Activated CD8-positive, alpha-beta memory T cell treated with anti-CD3 and anti-CD28 coated beads, Interleukin-2, amount 50 U/mL, for 24 hours (primary cell): ENCODE data around the gene SEMA4C.

ENCODE experiments used
- DNase-seq: peaks from one replicate; pipeline ENCODE4 v3.0.0-alpha.2; 2020; ENCODE audit errors: extremely low read depth

The SEMA4C gene

DNA sequence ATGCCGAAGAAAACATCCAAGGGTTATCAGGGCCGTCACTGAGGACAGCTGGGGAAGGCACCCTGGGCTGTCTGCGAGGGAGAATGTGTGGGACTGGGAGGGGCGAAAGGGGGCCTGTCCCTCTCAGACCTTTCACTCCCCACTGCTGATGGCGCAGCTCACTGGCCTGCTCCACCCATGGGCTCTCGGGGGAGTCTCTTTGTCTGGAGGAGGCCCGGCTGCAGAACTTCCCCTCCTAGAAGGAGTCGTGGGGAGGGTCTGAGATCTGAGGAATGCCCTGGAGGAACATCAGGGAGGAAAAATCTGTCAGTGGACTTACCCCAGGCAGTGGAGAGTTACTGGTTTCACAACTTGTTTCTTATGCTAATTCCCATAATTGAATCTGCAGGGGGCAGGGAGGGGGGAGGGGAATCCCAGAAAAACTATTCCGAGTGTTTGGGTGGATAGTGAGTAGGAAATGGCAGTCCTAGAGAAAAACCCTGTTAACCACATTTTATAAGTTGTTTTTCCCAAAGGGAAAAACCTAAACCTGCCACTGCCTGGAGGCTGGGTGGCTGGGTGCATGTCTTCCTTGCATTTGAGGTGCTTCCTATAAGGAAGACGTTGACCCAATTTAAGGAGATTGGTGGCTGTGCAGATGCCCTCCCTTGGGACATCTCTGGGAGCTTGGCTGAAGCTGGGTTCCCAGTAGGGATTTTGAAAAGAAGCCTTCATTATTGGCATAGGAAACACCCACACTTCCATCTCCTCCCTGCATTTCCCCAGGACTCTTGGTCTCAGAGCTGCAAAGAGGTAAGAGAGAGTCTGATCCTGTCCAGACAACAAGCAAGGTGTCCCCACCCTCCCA is 11.7 kb upstream of the SEMA4C start:
- no peak for DNase-seq

DNA sequence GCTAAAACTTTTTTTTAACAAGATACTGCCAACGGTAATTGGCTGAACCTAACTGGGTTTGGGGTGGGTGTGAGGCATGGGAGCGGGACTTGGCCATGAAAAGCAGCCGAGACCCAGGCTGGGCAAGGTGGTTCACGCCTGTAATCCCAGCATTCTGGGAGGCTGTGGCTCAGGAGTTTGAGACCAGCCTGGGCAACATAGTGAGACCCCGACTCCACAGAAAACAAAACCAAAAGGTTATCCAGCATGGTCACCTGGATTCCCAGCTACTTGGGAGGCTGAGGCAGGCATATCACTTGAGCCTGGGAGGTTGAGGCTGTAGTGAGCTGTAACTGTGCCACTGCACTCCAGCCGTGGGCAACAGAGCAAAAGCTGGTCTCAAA is 11.0 kb upstream of the SEMA4C start:
- DNase-seq: no peak

- no peak for DNase-seq
Observed at GRCh38 chr2:96879545-96880040, 9.7 kb upstream of the SEMA4C start.

GRCh38 chr2:96878796-96879544 is 9.1 kb upstream of the SEMA4C start:
- DNase-seq: no peak

DNA sequence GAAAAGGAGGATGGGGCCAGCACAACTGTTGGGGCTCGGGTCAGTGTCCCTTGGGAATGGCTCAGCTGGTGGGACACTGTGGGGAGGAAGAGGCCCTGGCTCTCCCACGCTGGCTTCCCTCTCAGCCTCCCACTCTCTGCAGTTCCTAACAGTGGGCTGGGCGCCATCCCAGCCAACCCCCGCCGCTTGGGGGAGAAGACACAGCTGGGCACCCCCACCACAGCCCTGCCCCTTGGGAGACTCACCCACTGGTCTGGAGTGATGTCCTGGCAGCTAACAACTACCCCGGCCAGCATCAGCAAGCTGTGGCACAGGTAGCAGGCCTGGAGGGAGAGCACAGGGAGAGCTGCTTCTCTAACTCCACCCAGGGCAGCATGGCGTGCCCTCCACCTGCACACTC is 8.3 kb upstream of the SEMA4C start:
- no peak for DNase-seq

GRCh38 chr2:96877631-96878092 is 7.8 kb upstream of the SEMA4C start:
- no peak for DNase-seq

GRCh38 chr2:96877042-96877451 is 7.2 kb upstream of the SEMA4C start:
- no peak for DNase-seq

GRCh38 chr2:96876269-96877041 is 6.6 kb upstream of the SEMA4C start:
- no peak for DNase-seq

DNA sequence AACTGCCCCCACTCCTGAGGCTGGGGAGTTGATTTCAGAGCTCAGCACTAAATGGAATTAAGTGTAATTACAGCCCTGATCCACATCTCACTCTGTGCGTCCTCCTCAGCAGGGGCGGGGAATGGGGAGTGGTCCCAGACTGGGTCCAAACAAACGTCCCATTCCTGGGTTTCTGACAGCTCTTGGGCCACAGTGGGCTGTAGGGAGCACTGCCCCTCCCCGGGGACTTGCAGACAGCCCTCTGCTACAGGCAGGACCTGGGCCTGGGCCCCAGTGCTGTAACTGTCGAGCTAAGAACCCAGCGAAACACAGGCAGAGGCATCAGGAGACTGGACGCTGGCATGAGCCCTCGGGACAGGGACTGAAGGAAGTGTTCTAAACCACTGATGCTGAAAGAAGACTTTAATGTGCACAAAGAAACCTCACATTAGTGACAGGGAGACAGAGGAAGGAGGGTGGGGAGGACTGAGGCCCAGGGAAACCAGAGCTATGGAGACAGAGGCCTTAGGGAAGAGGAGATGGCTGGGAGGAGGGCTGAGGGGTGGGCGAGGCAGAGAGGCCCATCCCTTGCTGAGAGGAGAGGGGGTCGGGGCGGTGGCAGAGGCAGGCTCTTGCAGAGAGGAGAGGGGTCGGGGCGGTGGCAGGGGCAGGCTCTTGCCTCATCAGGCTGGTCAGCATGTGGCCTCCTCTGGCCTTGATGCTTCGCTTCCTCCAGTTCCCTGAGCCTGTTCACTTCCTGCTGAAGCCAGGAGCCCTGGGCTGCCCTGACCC is 5.8 kb upstream of the SEMA4C start:
- DNase-seq: no peak

DNA sequence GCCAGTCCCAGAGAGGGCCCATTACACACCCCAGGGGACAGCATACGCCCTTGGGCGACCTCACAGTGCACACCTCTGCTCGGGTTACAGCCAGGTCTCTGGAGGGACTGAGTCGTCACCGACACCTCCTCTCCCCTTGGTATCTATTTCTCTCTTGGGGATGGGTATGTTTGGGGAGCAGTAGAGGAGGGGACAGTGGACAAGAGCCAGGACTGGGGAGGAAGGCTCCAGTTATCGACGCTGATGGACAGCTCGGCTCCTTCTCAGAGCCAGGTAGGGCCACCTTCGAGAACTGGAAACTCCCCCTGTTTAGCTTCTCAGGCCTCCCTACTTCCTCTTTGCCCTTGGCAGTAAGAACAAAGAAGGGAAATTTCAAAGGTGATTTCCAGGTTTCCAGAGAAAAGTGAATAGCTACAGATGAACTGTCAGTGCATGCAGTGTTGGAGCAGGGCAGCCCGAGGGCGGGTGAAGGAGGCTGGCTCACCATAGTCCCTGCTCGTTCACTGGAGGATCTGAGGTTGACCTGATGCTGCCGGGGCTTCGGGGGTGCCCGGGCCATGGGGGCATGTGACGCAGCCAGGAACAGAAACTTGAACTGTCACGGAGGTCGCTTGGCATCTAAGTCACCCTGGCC is 4.4 kb upstream of the SEMA4C start:
- no peak for DNase-seq

DNA sequence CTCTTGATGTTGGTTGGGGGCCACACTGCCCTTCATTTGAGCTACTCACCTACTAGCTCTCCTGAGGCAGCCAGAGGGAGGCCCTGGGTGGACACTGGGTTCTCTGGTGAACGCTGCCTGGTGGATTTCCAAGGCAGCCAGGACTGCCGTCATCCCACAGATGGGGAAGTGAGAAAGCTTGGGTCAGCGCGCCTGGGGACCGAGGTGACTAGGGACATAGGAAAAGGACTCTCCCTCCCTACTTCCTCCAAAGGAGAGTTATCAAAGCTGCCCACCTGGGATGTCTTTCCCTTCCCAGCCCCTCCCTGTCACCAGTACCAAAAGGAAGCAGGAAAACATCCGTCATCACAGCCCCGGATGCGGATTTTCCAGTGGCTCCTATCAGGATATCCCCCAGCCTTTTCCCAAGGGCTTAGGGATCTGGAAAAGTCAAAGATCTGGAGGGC is 3.8 kb upstream of the SEMA4C start:
- DNase-seq: no peak

DNA sequence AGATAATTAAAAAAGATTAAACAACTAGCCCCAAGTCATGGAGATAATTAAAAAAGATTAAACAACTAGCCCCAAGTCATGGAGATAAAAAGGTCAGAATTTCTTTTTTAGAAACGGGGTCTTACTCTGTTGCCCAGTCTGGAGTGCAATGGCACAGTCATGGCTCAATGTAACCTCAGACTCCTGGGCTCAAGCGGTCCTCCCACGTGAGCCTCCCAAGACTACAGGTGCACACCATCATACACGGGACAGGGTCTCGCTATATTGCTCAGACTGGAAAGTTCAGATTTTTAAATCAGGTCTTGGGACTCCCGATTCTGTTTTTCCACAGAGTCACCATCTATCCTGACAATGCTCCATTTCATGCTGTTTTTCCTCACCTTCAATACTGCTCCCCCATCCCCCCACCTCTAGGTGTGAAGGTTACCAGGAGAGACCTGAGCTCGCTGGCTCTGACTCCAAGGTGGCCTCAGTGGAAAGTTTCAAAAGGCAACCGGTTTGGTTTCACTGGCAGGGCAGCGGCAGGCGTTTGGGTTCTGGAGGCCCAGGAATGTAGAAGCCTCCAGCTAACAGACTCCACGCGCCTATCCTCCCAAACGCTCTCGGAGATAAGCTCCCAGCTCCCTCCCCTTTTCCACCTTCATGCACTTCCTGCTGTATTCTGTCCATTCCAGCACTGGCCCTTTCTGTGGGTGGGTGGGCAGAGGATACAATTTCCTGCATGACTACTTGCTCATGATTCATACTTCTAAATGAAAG is 2.9 kb upstream of the SEMA4C start:
- DNase-seq: no peak

- DNase-seq: no peak
Observed at GRCh38 chr2:96870626-96871255, 861 bp upstream of the SEMA4C start.

DNA sequence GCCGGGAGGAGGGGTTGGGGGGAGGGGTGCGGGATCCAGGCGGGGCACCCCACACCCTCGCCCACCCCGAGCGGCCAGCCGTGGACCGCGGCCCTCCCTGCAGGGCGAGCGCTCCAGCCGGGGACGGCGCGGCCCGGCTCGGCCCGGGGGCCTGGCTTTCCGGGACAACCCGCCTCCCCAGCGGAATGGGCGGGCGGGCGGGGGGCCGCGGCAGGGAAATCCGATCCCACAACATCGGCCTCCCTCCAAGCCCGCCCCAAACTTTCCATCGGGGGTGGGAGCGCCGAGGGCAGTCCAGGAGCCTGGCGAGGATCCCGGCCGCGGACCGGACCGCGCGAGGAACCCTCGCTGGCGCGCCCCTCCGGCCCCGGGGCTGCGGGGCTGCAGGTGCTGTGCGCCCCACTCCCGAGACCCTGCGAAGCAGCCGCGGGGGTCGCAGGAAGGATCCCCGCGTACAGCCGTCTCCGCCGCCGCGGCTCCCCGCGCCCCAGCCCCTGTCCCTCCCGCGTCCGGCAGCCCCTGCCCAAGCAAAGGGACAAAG is 529 bp downstream of the SEMA4C start:
- no peak for DNase-seq

- DNase-seq: no peak
Observed at GRCh38 chr2:96868555-96869280, 1.2 kb downstream of the SEMA4C start.

- DNase-seq: no peak
Observed at GRCh38 chr2:96867756-96868554, 1.9 kb downstream of the SEMA4C start.

DNA sequence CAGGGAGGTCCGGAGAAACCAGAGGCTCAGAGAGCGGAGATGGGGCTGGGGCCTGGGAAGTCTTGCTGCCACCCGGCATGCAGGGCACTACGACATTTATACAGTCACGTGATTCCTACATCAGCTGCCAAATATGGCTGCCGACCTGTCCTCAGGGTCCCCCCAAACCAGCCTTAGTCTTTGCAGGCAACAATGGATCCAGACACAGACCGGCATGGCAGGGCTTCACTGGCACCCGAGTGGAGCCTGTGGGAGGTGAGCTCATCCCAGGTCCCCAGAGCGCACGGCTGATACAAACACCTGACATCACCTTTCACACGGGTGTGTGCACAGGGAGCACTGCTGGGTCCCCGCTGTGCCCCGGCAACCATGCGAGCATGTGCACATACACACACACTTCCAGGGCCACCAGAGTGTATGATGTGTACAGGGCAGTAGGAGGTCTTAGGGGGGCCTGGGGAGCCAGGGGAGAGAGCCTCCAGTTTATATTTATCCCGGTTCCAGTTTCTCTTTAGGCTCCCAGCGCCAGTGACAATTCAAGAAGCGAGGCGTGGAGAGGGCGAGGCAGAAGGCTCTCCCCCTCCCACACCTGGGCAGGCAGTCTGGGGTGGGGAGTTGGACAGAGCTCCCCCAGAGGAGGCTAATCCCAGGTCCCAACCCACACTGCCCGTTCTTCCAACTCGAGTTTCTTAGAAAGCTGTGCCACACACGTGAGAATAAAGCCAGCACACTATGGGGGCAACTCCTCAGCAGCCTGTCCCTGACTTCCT is 2.7 kb downstream of the SEMA4C start:
- no peak for DNase-seq
